ENCODE measurements around the gene DACT3.

DACT3 gene

GRCh38 chr19:46598372-46598917 lies 62.5 kb downstream of the DACT3 start:
- DNase-seq (ENCODE audit: low read depth in 2 of 2), result no peak
